NCI-H2227 (cell line): ENCODE data around the gene KREMEN1.

Experiments used
- DNase-seq: peaks from one replicate; lab custom pipeline; 2025; ENCODE audit not compliant: unreplicated experiment; lab: John Stamatoyannopoulos, UW

The KREMEN1 gene

GRCh38 chr22:29149841-29150555 is 77.2 kb downstream of the KREMEN1 start:
- no peak for DNase-seq

GRCh38 chr22:29150701-29151100 is 77.9 kb downstream of the KREMEN1 start:
- no peak for DNase-seq

GRCh38 chr22:29151316-29151715 is 78.5 kb downstream of the KREMEN1 start:
- DNase-seq: no peak

GRCh38 chr22:29152045-29152953 is 79.5 kb downstream of the KREMEN1 start:
- no peak for DNase-seq

- DNase-seq: no peak
Observed at GRCh38 chr22:29152954-29153719, 80.3 kb downstream of the KREMEN1 start.

- peak; percentile 60 for DNase-seq
Observed at GRCh38 chr22:29154364-29155048, 81.7 kb downstream of the KREMEN1 start.

GRCh38 chr22:29155966-29156365 is 83.1 kb downstream of the KREMEN1 start:
- DNase-seq: no peak

GRCh38 chr22:29156507-29156906 is 83.7 kb downstream of the KREMEN1 start:
- no peak for DNase-seq

- DNase-seq: no peak
Observed at GRCh38 chr22:29157759-29158535, 85.1 kb downstream of the KREMEN1 start.

- no peak for DNase-seq
Observed at GRCh38 chr22:29158546-29158945, 85.7 kb downstream of the KREMEN1 start.

GRCh38 chr22:29163808-29164207 is 91.0 kb downstream of the KREMEN1 start:
- no peak for DNase-seq

- no peak for DNase-seq
Observed at GRCh38 chr22:29165321-29166060, 92.7 kb downstream of the KREMEN1 start.

- no peak for DNase-seq
Observed at GRCh38 chr22:29166180-29166579, 93.3 kb downstream of the KREMEN1 start.

GRCh38 chr22:29167032-29167911 is 94.4 kb downstream of the KREMEN1 start:
- no peak for DNase-seq

GRCh38 chr22:29171721-29172120 is 98.9 kb downstream of the KREMEN1 start:
- no peak for DNase-seq

GRCh38 chr22:29172216-29172615 is 99.4 kb downstream of the KREMEN1 start:
- DNase-seq: no peak

GRCh38 chr22:29175312-29175835 is 102.5 kb downstream of the KREMEN1 start:
- DNase-seq: no peak
